ENCODE measurements around the gene MGMT. TPM values are rescaled to one million over a fixed set of nuclear protein-coding genes. Genes with fewer than 3 reads are reported as not detected.

Gene MGMT
- total RNA-seq, 2 experiments from 2014 or later: 9.0 to 9.6 TPM

DNA sequence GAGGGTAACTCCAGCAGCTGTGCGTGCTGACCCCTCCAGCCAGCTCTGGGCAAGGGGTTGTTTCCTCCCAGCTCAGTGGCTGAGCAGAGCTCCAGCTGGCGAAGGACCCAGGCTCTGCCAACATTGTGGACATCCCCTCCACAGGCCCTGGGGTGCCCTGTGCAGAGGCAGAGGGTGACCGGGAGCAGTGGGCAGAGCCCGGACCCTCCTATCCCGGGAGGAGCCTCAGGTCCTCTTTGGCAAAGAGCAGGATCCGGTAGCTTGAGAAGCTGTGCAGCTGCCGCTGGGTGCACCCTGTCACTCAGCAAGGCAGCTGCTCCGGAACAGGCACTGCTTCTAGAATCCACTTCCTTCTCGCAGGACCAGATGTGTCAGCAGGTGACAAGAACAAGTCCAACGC is 321.2 kb downstream of the MGMT start:
- Mint-ChIP-seq H3K27ac (no peak overlapping the region), H3K4me1 (ENCODE audit: low read depth) (no peaks in the 10 kb centered on the region), H3K9me3 (peaks cover 18% of the 10 kb centered on the region), H3K4me3 (no peak overlapping the region), H3K36me3 (ENCODE audit: low read depth) (peaks cover 12% of the 10 kb centered on the region), H3K27me3 (no peaks in the 10 kb centered on the region)
- Histone ChIP-seq H3K36me3 (ENCODE audit: insufficient read depth, low read length) (no peaks in the 10 kb centered on the region), H3K4me1 (ENCODE audit: insufficient read depth, low read length) (no peaks in the 10 kb centered on the region), H3K9me3 (ENCODE audit: control insufficient read depth in 1 of 2, insufficient read depth in 1 of 2, low read length in 2 of 2) (peaks cover 18 to 60% of the 10 kb centered on the region in 2 experiments), H3K27ac (ENCODE audit: low read depth in 1 of 2, low read length in 2 of 2) (no peak overlapping the region), H3K27me3 (ENCODE audit: control insufficient read depth in 1 of 2, insufficient read depth in 2 of 2, low read length in 2 of 2) (no peaks in the 10 kb centered on the region), H3K4me3 (ENCODE audit: low read length) (no peak overlapping the region)
- no peak for DNase-seq
- ATAC-seq (ENCODE audit: poor library complexity): no peak
- intact Hi-C loops (cut with DNase I, micrococcal nuclease): no loop called here
- ChIA-PET POLR2A (interaction anchor here (0.5 kb wide), 1 partner anchor 41 kb away, joined by 3 read pairs; no protein-coding TSS in a partner anchor), CTCF (no interaction called here)
- TF ChIP-seq, protein P1, sequence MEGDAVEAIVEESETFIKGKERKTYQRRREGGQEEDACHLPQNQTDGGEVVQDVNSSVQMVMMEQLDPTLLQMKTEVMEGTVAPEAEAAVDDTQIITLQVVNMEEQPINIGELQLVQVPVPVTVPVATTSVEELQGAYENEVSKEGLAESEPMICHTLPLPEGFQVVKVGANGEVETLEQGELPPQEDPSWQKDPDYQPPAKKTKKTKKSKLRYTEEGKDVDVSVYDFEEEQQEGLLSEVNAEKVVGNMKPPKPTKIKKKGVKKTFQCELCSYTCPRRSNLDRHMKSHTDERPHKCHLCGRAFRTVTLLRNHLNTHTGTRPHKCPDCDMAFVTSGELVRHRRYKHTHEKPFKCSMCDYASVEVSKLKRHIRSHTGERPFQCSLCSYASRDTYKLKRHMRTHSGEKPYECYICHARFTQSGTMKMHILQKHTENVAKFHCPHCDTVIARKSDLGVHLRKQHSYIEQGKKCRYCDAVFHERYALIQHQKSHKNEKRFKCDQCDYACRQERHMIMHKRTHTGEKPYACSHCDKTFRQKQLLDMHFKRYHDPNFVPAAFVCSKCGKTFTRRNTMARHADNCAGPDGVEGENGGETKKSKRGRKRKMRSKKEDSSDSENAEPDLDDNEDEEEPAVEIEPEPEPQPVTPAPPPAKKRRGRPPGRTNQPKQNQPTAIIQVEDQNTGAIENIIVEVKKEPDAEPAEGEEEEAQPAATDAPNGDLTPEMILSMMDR (IDR thresholded peaks at IDR 0.05): no peak

DNA sequence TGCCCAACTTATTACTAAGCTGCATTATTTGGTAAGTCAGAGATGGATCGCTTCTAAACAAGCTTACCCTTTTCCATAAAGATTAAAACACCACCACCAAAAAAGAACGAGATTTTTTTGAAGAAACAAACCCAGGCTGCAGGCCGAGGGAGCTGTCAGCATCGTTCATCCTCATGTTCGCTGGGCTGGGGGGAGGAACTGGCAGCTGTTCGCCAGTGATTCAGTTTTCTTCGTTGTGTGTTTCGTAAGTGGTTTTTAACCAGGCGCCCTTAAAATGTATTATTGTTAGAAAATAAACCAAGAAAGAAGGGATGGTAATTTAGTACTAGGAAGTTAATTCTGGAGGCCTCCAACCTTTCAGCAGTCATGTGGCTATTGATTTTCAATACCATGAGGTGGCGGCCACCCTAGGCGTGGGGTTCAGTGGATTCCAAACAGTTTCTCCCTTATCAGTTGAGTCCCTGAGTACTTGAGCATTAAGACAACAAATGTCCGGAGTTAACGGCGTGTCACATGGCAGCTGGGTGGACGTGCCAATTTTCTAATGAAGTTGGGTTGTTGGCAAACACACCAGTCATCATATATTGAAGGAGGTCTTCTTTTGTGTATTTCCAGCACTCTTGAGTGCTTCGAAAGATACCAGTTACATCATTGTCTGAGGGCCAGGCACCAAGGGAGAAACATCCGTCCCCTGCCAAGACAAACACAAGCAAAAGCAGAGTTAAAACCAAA is 323.8 kb downstream of the MGMT start:
- Mint-ChIP-seq H3K36me3 (ENCODE audit: low read depth) (peaks cover 12% of the 10 kb centered on the region), H3K27me3 (no peaks in the 10 kb centered on the region), H3K27ac (no peak overlapping the region), H3K4me1 (ENCODE audit: low read depth) (no peaks in the 10 kb centered on the region), H3K9me3 (peaks cover 18% of the 10 kb centered on the region), H3K4me3 (no peak overlapping the region)
- DNase-seq: no peak
- TF ChIP-seq, protein P1 (IDR thresholded peaks at IDR 0.05): no peak
- POLR2A ChIA-PET: no interaction called here
- no peak overlapping the region for H3K27ac ChIP-seq (ENCODE audit: low read depth in 1 of 2, low read length in 2 of 2)
- no peak for ATAC-seq (ENCODE audit: poor library complexity)
- peaks cover 18 to 63% of the 10 kb centered on the region in 2 experiments for H3K9me3 ChIP-seq (ENCODE audit: control insufficient read depth in 1 of 2, insufficient read depth in 1 of 2, low read length in 2 of 2)
- CTCF ChIA-PET: no interaction called here
- intact Hi-C loops (cut with DNase I, micrococcal nuclease): no loop called here
- H3K36me3 ChIP-seq (ENCODE audit: insufficient read depth, low read length): no peaks in the 10 kb centered on the region
- no peaks in the 10 kb centered on the region for H3K4me1 ChIP-seq (ENCODE audit: insufficient read depth, low read length)
- H3K4me3 ChIP-seq (ENCODE audit: low read length): no peak overlapping the region
- no peaks in the 10 kb centered on the region for H3K27me3 ChIP-seq (ENCODE audit: control insufficient read depth in 1 of 2, insufficient read depth in 2 of 2, low read length in 2 of 2)

DNA sequence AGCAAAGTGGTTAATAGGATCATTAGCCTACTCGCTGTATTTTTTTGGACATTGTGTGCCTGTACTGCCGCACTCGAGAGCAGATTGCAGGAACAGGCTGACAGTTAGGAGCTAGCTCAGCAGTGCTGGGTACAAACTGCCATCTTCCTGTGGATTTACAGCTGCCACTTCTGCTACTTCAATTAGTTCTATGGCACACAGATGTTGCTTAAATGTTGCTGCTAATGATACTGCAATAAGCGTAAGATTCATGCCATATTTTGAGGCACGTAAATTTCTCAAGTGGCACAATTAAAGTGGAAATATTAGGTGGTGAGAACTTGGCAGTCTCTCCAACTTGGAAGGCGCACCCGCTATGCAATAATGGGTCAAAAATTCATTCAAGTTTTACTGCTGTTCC is 325.1 kb downstream of the MGMT start:
- POLR2A ChIA-PET: no interaction called here
- no peak overlapping the region for H3K4me3 Mint-ChIP-seq
- no peaks in the 10 kb centered on the region for H3K27me3 Mint-ChIP-seq
- H3K4me1 Mint-ChIP-seq (ENCODE audit: low read depth): no peaks in the 10 kb centered on the region
- no peaks in the 10 kb centered on the region for H3K27me3 ChIP-seq (ENCODE audit: control insufficient read depth in 1 of 2, insufficient read depth in 2 of 2, low read length in 2 of 2)
- CTCF ChIA-PET: no interaction called here
- H3K4me3 ChIP-seq (ENCODE audit: low read length): no peak overlapping the region
- H3K36me3 Mint-ChIP-seq (ENCODE audit: low read depth): peaks cover 9% of the 10 kb centered on the region
- TF ChIP-seq, protein P1 (IDR thresholded peaks at IDR 0.05): no peak
- no peak for DNase-seq
- peaks cover 21 to 57% of the 10 kb centered on the region in 2 experiments for H3K9me3 ChIP-seq (ENCODE audit: control insufficient read depth in 1 of 2, insufficient read depth in 1 of 2, low read length in 2 of 2)
- H3K27ac ChIP-seq (ENCODE audit: low read depth in 1 of 2, low read length in 2 of 2): no peak overlapping the region
- intact Hi-C loops (cut with DNase I, micrococcal nuclease): no loop called here
- H3K27ac Mint-ChIP-seq: no peak overlapping the region
- H3K9me3 Mint-ChIP-seq: peaks cover 17% of the 10 kb centered on the region
- no peak for ATAC-seq (ENCODE audit: poor library complexity)
- no peaks in the 10 kb centered on the region for H3K36me3 ChIP-seq (ENCODE audit: insufficient read depth, low read length)
- H3K4me1 ChIP-seq (ENCODE audit: insufficient read depth, low read length): no peaks in the 10 kb centered on the region
